ENCODE data around the gene UBE2D1. TPM values are rescaled to one million over a fixed set of nuclear protein-coding genes. Genes with fewer than 3 reads are reported as not detected.

Gene UBE2D1
- total RNA-seq, 3 donors from 2014 or later, result 10.4 to 22.4 (median 16.1) TPM

- TF ChIP-seq POLR2A (IDR thresholded peaks at IDR 0.05), result no peak
- TF ChIP-seq POLR2AphosphoS5 (IDR thresholded peaks at IDR 0.05), result no peak
- no peak for TF ChIP-seq CTCF (IDR thresholded peaks at IDR 0.05)
Measured at GRCh38 chr10:58322835-58323209, 12.0 kb upstream of the UBE2D1 start.

GRCh38 chr10:58326967-58327381 is 7.8 kb upstream of the UBE2D1 start:
- Histone ChIP-seq H3K36me3 (no peaks in the 10 kb centered on the region), H3K9me3 (no peaks in the 10 kb centered on the region), H3K4me1 (no peaks in the 10 kb centered on the region), H3K4me3 (peak overlapping the region; percentile 30 to 60 (median 36)), H3K27ac (peak overlapping the region in 1 of 2 donors; percentile 52), H3K27me3 (no peaks in the 10 kb centered on the region)
- intact Hi-C loops (cut with DNase I; ENCODE audit: low total_unique reads), result no loop called here
- TF ChIP-seq CTCF (IDR thresholded peaks at IDR 0.05) (no peak), POLR2AphosphoS5 (IDR thresholded peaks at IDR 0.05) (no peak), POLR2A (IDR thresholded peaks at IDR 0.05) (no peak)
- DNase-seq (ENCODE audit: low spot score in 2 of 2), result no peak

More at GRCh38 chr10:58322835-58323209, 12.0 kb upstream of the UBE2D1 start:
- no peak overlapping the region for H3K27ac ChIP-seq
- no peak overlapping the region for H3K4me3 ChIP-seq
- intact Hi-C loops (cut with DNase I; ENCODE audit: low total_unique reads), result no loop called here
- no peak for DNase-seq (ENCODE audit: low spot score in 2 of 2)
- no peaks in the 10 kb centered on the region for H3K9me3 ChIP-seq
- no peaks in the 10 kb centered on the region for H3K4me1 ChIP-seq
- no peaks in the 10 kb centered on the region for H3K36me3 ChIP-seq
- no peaks in the 10 kb centered on the region for H3K27me3 ChIP-seq

GRCh38 chr10:58328233-58328632 is 6.6 kb upstream of the UBE2D1 start:
- Histone ChIP-seq H3K27me3 (no peaks in the 10 kb centered on the region), H3K4me3 (no peak overlapping the region), H3K4me1 (no peaks in the 10 kb centered on the region), H3K36me3 (no peaks in the 10 kb centered on the region), H3K27ac (no peak overlapping the region), H3K9me3 (no peaks in the 10 kb centered on the region)
- no peak for TF ChIP-seq POLR2AphosphoS5 (IDR thresholded peaks at IDR 0.05)
- TF ChIP-seq CTCF (IDR thresholded peaks at IDR 0.05), result no peak
- TF ChIP-seq POLR2A (IDR thresholded peaks at IDR 0.05), result no peak
- DNase-seq (ENCODE audit: low spot score in 2 of 2), result no peak
- intact Hi-C loops (cut with DNase I; ENCODE audit: low total_unique reads), result no loop called here

- Histone ChIP-seq H3K4me3 (no peak overlapping the region), H3K9me3 (no peaks in the 10 kb centered on the region), H3K27ac (no peak overlapping the region), H3K36me3 (no peaks in the 10 kb centered on the region), H3K4me1 (no peaks in the 10 kb centered on the region), H3K27me3 (no peaks in the 10 kb centered on the region)
- intact Hi-C loops (cut with DNase I; ENCODE audit: low total_unique reads), result no loop called here
- no peak for DNase-seq (ENCODE audit: low spot score in 2 of 2)
- TF ChIP-seq POLR2A (IDR thresholded peaks at IDR 0.05) (no peak), POLR2AphosphoS5 (IDR thresholded peaks at IDR 0.05) (no peak), CTCF (IDR thresholded peaks at IDR 0.05) (no peak)
Measured at GRCh38 chr10:58330431-58330830, 4.4 kb upstream of the UBE2D1 start.

GRCh38 chr10:58331646-58332045 is 3.2 kb upstream of the UBE2D1 start:
- DNase-seq (ENCODE audit: low spot score in 2 of 2), result no peak
- Histone ChIP-seq H3K4me3 (no peak overlapping the region), H3K36me3 (no peaks in the 10 kb centered on the region), H3K4me1 (no peaks in the 10 kb centered on the region), H3K9me3 (no peaks in the 10 kb centered on the region), H3K27me3 (no peaks in the 10 kb centered on the region), H3K27ac (no peak overlapping the region)
- intact Hi-C loops (cut with DNase I; ENCODE audit: low total_unique reads), result no loop called here
- no peak for TF ChIP-seq POLR2AphosphoS5 (IDR thresholded peaks at IDR 0.05)
- TF ChIP-seq CTCF (IDR thresholded peaks at IDR 0.05), result no peak
- no peak for TF ChIP-seq POLR2A (IDR thresholded peaks at IDR 0.05)

Data from breast epithelium (tissue), 4 donors.